ENCODE data around the gene UMOD.
A peak's percentile ranks its signal among the peaks of the same experiment; 100 is the strongest.
"Not testable (repeated sequence)": the region's sequence is repeated elsewhere in the genome, so short reads cannot be mapped to it uniquely, and the experiment has no call there.

Gene UMOD

GRCh38 chr16:20363191-20363590 lies 10.7 kb upstream of the UMOD start:
- DNase-seq, result no peak

DNA sequence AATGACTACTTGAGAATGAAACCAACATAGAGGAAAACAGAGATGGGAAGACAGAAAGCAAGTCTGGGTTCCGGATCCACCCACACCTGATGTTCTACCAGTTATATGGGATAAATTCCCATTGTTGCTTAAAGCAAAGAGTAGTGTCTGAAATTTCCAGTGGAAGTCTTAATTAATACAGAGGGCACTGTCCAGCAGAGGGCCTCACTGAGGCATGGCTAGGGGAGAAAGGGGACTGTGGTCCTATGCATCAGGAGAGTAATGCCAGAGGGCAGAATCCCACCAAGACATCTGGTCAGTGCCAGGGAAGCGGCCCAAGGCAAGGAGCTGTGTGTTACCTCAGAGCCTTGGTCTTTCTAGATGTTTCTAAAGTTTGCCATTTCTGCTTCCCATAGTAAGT lies 7.5 kb upstream of the UMOD start:
- DNase-seq, result peak in 2 of 4 experiments; percentile 14 to 18

- DNase-seq, result no peak
These were observed 2.7 kb upstream of the UMOD start for GRCh38 chr16:20355114-20355782.

GRCh38 chr16:20353379-20353778 lies 864 bp upstream of the UMOD start:
- no peak for DNase-seq

- no peak for DNase-seq
These were observed 2.9 kb downstream of the UMOD start for GRCh38 chr16:20349615-20350014.

GRCh38 chr16:20348365-20349185 lies 3.9 kb downstream of the UMOD start:
- peak in 1 of 4 experiments; percentile 7 for DNase-seq

DNA sequence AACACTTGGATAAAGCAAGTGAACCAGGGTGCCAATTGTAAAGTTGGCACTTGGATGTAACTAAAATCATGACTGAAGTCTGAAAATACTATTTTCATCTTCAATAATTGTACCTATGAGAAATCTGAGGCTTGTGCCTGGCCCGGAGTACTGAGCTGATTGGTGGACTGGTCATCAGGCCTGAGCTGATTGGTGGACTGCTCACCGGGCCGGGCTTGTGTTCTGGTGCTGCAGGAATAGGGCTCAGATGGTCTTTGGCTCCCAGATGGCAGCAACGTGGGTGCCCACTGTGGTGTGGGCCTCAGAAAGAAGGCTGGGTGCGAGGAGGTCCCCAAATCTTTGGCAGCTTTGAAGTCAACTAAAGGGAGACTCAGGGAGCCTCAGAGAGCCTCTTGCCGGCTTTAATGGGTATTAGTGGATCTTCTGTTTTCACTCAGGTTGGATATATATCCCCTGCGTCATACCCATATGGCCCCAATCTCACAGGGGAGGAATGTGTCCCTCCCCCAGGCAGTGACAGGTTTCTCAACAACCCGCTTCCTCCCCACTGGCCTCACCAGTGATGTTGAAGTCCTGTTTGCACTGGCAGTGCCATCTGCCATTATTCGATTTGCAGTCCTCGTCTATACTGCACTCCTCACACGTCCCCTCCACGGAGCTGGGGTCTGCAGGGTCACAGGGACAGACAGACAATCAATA lies 4.7 kb downstream of the UMOD start:
- no peak for DNase-seq

DNA sequence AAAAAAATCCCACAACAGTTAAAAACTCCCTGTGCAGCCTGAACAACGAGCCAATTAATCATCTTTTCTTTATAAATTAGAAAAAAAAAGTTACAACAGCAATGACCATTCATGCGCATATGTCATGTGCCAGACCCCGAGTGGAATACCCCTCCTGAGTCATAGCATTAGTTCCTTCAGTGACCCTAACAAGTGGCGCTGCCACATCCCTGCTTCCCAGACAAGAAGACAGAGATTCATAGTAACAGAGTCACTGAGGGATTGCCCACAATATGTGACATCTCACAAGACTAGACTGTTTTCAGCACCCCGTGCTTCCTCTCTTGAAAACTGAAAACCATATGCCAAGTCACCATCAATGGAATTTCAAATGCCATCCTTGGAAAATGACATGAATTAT lies 7.9 kb downstream of the UMOD start:
- no peak for DNase-seq

DNA sequence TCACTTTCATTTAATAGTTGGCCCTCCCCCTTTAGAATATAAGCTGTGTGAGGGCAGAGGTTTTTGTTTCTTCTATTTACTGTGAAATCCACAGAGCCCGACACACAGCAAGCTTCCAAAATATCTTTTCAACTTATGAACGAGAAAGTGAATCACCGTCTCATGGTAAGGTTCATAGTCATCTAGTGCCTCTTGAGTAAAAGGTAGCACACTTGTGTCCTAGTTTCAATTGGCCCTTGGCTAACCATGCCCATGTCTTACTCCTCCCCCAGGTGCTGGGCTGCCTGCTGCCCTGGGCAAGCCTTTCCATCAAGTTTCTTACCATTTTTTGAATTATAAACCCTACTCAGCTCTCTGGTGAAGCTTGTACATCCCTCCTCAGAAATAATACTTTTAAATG lies 12.8 kb downstream of the UMOD start:
- DNase-seq, result no peak

- DNase-seq, result no peak
These were observed 15.6 kb downstream of the UMOD start for GRCh38 chr16:20336955-20337354.

GRCh38 chr16:20334396-20334795 lies 18.1 kb downstream of the UMOD start:
- no peak for DNase-seq

DNA sequence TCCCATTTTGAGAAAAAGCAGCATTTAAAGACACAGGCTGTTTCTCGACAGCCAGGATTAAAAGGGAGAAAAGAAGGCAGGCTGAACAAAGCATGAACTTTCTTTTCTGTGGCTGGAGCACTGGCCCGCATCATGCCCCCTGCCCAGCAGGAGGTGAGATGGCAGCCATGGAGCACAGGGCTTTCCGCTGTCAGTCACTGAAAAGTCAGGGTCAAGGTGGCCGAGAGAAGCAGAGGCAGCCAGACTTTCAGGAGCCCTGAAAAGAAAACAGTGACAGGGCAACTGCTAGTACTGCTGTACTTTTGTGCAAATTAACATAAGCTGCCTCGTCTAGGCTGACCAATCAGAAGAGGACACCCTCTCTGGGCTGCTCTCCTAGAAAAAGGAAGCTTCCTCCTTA lies 19.4 kb downstream of the UMOD start:
- DNase-seq, result no peak

DNA sequence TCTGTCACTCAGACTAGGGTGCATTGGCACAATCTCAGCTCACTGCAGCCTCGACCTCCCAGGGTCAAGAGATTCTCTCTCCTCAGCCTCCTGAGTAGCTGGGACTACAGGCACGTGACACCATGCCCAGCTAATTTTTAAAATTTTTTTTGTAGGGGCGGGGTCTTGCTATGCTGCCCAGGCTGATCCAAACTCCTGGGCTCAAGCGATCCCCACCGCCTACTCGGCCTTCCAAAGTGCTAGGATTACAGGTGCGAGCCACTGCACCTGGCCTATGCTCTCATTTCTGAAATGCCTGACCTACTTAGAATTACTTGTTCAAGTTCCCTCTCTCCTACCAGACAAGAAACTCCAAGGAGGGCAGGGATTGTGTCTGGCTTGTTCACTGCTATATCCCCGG lies 20.1 kb downstream of the UMOD start:
- DNase-seq, result no peak

DNA sequence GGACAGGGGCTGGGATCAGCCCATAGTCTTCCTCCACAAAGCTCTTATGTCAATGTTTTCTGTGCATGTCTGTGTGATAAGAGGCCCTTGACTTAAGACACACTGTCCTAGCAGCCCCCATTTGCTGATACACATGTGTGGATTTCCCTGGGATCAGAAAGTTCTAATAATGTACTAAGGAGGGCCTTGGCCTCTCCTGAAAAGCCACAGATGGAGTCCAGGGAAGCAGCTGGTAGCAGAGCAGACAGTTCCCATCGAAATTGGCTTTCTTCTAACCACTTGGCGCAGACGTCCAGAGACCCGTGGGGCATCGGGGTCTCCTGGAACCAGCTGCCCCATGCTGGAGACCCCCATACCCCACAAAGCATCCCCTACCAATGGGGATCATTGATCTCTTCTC lies 20.9 kb downstream of the UMOD start:
- no peak for DNase-seq

DNA sequence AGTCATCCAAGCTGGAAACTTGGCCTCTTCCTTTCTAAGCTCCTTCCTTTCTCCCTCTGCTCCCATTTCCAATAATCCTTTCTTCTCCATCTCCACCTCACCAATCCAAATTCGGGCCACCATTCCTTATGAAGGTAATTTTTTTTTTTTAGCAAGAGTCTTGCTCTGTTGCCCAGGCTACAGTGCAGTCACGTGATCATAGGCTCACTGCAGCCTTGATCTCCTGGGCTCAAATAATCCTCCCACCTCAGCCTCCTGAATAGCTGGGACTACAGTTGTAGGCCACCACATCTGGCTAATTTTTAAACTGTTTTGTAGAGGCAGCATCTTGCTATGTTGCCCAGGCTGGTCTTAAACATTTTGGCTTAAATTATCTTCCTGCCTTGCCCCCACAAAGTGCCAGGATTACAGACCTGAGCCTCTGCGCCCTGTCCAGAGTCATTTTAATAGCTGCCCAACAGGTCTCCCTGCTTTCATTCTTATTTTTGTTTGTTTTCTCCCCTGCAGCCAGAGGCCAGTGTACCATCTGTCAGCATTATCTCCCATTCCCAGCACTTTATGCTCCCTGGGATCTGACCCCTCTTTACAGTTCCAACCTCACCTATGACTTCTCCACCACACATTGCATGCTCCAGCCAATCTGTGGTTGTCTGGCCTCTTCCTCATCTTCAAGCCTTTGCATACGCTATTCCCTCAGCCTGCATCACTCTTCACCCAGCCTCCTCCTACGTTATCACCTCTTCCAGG lies 22.9 kb downstream of the UMOD start:
- no peak for DNase-seq

- no peak for DNase-seq
These were observed 25.0 kb downstream of the UMOD start, which contains the start of gene GP2 for GRCh38 chr16:20327444-20328041. TSS of gene GP2 (minus strand) at chr16:20327513. CDS start at chr16:20326431, 1,082 bp downstream.

- no peak for DNase-seq
These were observed 26.2 kb downstream of the UMOD start for GRCh38 chr16:20326321-20326720.

GRCh38 chr16:20325005-20325404 lies 27.5 kb downstream of the UMOD start:
- DNase-seq, result no peak

GRCh38 chr16:20323591-20324117 lies 28.9 kb downstream of the UMOD start:
- DNase-seq, result no peak

- DNase-seq, result no peak
These were observed 29.8 kb downstream of the UMOD start for GRCh38 chr16:20322696-20323095.

- DNase-seq, result no peak
These were observed 30.8 kb downstream of the UMOD start for GRCh38 chr16:20321671-20322070.

DNA sequence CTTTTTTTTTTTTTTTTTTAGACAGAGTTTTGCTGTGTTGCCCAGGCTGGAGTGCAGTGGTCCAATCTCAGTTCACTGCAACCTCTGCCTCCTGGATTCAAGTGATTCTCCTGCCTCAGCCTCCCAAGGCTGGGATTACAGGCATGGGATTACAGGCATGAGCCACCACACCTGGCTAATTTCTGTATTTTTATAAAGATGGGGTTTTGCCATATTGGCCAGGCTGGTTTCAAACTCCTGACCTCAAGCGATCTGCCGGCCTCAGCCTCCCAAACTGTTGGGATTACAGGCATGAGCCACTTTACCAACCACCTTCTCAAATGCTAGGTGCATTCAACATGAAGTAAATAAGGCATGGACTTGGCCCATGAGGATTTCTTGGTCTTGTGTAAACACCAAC lies 31.5 kb downstream of the UMOD start:
- not testable (repeated sequence) for DNase-seq
